GM06990 (cell line): ENCODE data around the gene DLG2.
"Not testable (repeated sequence)": the region's sequence is repeated elsewhere in the genome, so short reads cannot be mapped to it uniquely, and the experiment has no call there.

Experiments used
- DNase-seq: peaks from one replicate; pipeline ENCODE4 v3.0.0-alpha.2; 2011; ENCODE audit not compliant: insufficient read length; ENCODE audit errors: extremely low read depth
- H3K27me3 ChIP-seq: replicated peaks from 2 replicates; pipeline ENCODE4 v1.6.0; 2011; ENCODE audit warnings: low read length; ENCODE audit not compliant: control insufficient read depth, insufficient read depth
- H3K36me3 ChIP-seq: 2 replicates; pipeline ENCODE4 v1.5.1; 2011; ENCODE audit warnings: low read length; ENCODE audit not compliant: control insufficient read depth, insufficient read depth
- H3K4me3 ChIP-seq: replicated peaks from 2 replicates; pipeline ENCODE4 v1.5.1; 2011; ENCODE audit warnings: low read depth, mild to moderate bottlenecking, control low read depth, low read length
- CTCF ChIP-seq: IDR thresholded peaks from 2 replicates; pipeline ENCODE4 v1.5.1; 2011; ENCODE audit warnings: low read length, control low read depth, mild to moderate bottlenecking, inconsistent platforms; ENCODE audit not compliant: insufficient read depth, poor library complexity, severe bottlenecking

The DLG2 gene

GRCh38 chr11:85348945-85349344 lies 278.2 kb downstream of the DLG2 start:
- DNase-seq, result no peak
- TF ChIP-seq CTCF, result no peak
- Histone ChIP-seq H3K4me3 (no peak overlapping the region), H3K27me3 (no peaks in the 10 kb centered on the region), H3K36me3 (no peaks in the 10 kb centered on the region)

DNA sequence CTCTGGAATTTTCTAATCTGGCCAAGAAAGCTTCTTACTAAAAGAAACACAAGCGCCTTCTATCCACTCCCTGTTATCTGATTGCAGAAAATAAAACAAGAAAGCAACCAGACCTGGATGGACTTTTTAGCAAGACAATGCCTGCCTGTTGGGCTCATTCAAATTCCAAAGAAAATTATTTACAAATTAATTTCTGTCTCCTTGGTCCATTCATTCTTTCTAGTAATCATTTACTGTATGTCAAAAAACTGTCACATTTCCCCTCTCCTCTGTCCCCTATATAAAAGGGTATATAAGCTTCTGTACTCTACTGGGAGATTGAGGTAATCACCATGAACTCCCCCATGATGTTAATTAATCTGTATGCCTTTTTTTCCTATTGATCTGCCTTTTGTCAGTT lies 279.9 kb downstream of the DLG2 start:
- no peak for DNase-seq
- no peaks in the 10 kb centered on the region for H3K27me3 ChIP-seq
- no peaks in the 10 kb centered on the region for H3K36me3 ChIP-seq
- no peak for TF ChIP-seq CTCF
- H3K4me3 ChIP-seq, result no peak overlapping the region

DNA sequence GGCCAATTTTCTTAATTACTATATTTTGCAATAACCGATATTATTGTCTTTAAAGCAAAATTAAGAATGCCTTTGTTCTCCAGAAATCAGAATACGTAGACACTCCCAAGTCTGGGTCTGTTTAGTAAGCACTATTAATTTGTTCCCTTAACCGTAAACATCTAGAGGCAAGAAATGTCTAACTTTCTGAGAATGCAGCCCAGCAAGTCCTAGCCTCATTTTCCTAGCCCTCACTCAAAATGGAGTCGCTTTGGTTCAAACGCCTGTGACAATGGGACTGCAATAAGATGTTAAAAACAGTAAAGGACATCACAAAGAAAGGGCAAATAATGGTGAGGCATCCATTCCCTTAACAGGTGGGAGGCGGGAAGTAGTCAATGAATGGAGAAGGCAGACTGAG lies 280.7 kb downstream of the DLG2 start:
- Histone ChIP-seq H3K36me3 (no peaks in the 10 kb centered on the region), H3K4me3 (no peak overlapping the region), H3K27me3 (no peaks in the 10 kb centered on the region)
- no peak for TF ChIP-seq CTCF
- DNase-seq, result no peak

DNA sequence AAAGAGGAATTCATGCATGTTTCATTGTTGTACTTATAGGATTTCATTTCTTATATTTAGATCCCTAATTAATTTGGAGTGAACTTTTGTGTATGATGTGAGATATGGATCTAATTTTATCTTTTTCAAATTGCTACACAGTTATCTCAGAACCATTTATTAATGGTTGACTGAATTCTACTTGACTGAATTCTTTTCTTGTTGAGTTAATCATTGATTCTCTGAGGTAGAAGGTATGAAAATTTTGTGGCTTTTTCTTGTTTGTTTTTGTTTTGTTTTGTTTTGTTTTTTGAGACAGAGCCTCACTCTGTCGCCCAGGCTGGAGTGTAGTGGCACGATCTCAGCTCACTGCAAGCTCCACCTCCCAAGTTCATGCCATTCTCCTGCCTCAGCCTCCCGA lies 286.3 kb downstream of the DLG2 start:
- not testable (repeated sequence) for H3K27me3 ChIP-seq, H3K4me3 ChIP-seq, H3K36me3 ChIP-seq, DNase-seq

DNA sequence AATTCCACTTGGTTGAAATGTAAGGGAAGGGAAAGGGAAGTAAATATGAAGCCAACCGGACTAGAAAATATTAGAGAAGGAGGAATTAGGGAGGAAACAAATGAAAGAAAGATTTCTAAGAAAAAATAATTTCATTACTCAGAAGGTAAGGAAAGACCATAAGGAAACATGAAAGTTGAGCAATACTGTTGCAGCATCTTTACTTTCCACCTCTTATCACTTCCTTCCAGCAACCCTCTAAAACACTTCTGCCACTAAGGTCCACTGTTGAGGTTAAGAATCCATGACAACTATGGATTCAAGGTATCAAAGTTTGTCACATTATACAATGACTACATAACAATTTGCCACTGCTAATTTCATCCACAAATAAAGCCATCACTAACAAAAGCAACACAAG lies 308.6 kb downstream of the DLG2 start:
- TF ChIP-seq CTCF, result no peak
- H3K27me3 ChIP-seq, result no peaks in the 10 kb centered on the region
- DNase-seq, result no peak

DNA sequence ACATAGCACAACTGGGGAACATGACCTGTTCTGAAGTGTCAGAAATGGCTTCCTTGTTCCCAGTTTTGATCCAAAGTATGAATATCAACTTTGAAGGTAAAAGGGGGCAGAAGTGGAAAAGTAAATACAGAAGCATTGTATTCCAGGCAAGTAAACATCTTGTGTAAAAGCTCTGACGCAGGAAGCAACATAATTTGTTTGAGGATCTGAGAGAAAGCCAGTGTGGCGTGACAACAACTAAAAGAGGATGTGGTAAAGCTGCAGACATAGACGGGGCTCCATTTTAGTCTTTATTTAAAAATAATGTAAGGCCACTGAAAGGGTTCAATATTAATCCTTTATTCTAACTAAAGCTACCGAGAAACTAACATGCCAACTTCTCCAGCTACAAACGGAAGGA lies 310.2 kb downstream of the DLG2 start:
- DNase-seq, result peak; percentile 30
- Histone ChIP-seq H3K27me3 (no peaks in the 10 kb centered on the region), H3K4me3 (no peak overlapping the region), H3K36me3 (no peaks in the 10 kb centered on the region)
- no peak for TF ChIP-seq CTCF

More for the DNA sequence above, 308.6 kb downstream of the DLG2 start:
- Histone ChIP-seq H3K4me3 (no peak overlapping the region), H3K36me3 (no peaks in the 10 kb centered on the region)
